NCI-H1694 (cell line): Measurements from ENCODE around the gene POTEF.
"Not testable (repeated sequence)": the region's sequence is repeated elsewhere in the genome, so short reads cannot be mapped to it uniquely, and the experiment has no call there.

Experiments
- DNase-seq: peaks from one replicate; lab custom pipeline; 2025; lab: John Stamatoyannopoulos, UW

The POTEF gene

DNA sequence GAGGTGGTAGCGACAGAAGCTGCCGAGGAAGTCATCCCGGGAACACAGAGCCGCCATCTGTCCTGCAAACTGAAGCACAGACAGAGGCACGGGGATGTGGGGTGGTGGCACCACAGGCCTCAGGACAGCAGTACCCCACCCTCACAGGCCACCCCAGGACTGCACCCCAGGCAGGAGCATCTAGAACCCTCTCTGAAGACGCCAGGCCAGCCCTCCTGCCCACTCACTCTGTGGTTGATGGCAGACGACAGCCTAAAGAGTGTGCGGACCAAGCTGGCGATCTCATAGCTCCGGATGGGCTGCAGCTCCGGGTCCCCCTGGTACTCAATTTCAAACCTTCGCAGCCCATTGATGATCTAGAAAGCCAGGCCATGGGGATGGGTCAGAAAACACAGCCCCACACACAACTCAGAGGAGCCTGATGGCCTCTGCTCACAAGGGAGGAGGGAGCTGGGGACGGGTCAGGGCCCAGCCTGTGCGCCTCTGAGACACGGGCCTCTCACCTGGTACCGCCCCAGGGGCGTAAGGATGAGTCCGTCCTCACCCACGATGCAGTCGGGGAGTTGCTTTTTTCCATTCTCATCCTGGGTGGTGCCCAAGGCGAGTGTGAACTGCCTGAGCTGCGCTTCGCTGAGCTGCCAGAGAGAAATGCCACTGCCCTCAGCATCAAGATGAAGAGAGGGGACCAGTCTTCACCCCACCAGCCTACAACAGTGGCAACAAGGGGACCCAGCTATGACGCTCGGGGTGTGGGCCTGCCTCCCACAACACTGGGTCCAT is 24.0 kb upstream of the POTEF start:
- no peak for DNase-seq

DNA sequence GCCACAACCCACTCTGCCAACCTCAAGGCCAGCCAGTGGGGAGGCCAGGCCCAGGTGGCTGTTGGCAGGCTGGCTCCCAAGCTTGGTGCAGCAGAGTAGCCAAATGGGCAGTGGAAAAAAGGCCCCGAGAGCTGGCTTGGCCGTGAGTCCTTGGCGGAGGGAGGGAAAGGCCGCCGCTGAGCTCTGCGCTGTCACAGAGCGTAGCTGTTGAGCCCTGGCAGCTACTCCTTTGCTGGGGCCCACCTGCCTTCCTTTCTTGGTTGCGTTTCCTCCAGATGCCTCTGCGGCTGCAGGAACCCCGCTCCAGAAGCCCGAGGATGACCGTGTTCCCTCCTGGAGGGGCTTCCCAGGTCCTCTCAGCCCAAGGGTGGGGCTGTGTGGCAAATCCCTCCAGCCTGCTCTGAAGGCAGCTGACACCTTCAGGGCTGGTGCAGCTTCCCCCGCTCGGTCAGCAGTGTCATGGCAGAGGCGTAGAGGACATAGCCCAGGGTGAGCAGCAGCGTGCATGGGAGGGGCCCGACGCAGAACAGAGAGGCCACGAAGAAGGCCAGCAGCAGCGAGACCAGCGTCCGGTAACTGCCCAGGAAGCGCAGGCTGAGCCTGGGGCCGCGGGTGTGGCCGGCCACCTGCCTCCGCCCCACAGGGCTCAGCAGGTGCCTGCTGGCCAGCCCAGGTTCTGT is 23.3 kb upstream of the POTEF start:
- DNase-seq, result not testable (repeated sequence)

GRCh38 chr2:130151145-130151512 is 22.1 kb upstream of the POTEF start:
- not testable (repeated sequence) for DNase-seq

- DNase-seq, result no peak
These were observed 21.4 kb upstream of the POTEF start for GRCh38 chr2:130150181-130151144.

- DNase-seq, result not testable (repeated sequence)
These were observed 19.5 kb upstream of the POTEF start for GRCh38 chr2:130148515-130148914.

DNA sequence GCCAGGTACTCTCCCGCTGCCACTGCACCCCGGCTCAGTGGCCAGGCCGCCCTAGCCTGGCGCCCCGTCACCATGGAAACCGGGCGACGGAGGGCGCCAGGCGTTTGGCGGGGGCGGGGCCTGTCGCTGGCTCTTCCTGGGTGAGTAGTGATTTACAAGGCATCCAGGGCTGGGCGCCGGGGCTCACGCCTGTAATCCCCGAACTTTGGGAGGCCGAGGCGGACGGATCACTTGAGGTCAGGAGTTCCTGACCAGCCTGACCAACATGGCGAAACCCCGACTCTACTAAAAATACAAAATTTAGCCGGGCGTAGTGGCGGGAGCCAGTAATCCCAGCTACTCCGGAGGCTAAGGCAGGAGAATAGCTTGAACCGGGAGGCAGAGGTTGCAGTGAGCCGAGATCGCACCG is 16.0 kb upstream of the POTEF start, which contains the start of gene CCDC74B:
Gene CCDC74B (minus strand): TSS at position 107 of the 409 bp plus-strand sequence. CDS start 116 bp downstream, outside the sequence.
- peak; percentile 47 for DNase-seq

- not testable (repeated sequence) for DNase-seq
These were observed 14.4 kb upstream of the POTEF start for GRCh38 chr2:130143266-130144039.

DNA sequence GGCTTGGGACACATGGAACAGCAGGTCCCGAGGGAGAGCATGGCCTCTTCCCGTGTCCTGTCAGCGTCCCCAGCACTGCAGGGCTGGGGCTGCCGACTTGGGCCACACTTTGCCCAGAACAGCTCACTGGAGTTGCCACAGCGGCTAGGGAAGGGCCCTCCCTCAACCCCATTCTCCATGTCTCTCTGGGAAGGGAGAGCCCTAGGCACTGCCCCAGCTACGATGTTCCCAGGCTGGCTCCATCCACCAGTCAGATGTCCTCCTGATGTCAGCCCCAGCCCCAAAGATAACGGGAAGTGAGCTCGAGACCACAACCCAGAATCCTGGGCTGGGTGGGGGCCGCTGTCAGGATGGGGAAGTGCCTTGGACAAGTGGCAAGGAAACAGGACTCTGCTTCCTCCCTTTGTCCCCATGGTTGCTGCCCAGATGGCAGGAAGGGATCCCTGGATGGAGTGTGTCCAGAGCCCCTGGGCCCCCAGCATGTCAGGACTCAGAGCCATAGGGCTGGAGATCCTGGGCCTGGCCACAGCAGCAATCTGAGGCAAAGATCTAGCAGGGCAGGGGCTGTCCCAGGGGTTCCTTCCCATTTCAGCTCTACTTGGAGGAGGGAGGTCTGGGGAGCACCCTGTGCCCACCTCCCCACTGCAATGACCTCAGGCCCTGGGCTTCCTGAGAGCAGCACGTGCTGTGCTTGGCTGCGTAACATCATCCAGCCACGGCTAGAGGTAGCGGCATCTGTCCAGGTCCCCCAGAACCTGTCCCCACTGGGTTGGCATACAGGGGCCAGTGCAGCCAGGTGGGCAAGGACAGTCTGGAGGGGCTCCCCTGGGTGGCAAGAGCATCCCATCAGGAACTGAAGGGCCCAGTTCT is 13.6 kb upstream of the POTEF start:
- DNase-seq, result not testable (repeated sequence)

DNA sequence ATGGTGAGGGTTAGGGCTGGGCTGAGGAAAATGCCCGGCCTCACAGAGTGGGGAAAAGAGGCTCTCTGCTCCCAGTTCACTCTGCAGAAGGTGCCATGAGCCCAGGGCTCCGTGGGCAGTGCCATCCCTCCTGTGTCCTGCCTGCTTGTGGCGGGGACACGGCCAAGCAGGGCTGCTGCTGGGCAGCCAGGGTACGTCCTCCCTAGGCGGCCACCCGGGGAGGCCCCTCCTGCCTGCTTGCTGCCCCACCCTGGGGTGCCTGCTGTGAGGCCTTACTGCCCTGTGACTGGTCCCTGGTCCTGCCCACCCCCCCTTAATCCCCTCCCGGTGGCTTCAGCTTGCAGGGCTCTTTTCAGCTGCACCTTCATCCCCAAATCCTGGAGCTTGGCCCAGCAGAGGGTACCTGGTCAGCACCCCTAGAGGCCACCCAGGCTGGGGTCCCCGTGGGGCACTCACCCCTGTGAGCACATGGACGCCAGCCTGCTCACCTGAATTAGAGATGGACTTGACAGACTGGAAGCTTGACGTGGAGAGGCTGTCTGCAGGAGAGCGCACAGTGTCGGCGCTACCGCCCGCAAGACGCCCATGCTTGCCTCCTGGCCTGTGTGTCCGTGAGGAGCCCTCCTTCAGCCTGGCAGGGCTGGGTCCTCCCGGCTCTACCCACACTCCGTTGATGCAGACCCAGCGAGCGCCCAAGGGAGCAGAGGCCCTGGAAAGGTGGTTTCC is 12.8 kb upstream of the POTEF start:
- not testable (repeated sequence) for DNase-seq

DNA sequence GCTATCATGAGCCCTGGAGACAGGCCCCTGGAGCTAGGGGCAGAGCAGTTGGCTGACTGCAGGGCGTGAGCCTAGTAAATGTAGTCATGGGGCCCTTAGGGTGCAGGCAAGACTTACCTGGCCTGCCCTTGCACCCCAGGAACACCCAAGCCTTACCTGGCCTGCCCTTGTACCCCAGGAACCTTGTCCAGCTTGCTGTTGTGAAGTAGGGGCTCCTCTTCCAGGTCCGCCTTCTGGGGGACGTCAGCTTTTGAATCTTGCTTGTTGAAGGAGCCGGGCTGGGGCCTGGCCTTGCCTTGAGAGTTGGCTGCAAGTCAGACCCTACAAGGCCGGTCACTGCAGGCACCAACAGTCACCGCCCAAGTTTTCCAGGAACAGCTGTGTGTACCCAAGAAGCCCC is 12.0 kb upstream of the POTEF start:
- DNase-seq, result not testable (repeated sequence)

- DNase-seq, result not testable (repeated sequence)
These were observed 11.5 kb upstream of the POTEF start for GRCh38 chr2:130140516-130140915.

GRCh38 chr2:130139331-130140280 is 10.6 kb upstream of the POTEF start:
- not testable (repeated sequence) for DNase-seq

DNA sequence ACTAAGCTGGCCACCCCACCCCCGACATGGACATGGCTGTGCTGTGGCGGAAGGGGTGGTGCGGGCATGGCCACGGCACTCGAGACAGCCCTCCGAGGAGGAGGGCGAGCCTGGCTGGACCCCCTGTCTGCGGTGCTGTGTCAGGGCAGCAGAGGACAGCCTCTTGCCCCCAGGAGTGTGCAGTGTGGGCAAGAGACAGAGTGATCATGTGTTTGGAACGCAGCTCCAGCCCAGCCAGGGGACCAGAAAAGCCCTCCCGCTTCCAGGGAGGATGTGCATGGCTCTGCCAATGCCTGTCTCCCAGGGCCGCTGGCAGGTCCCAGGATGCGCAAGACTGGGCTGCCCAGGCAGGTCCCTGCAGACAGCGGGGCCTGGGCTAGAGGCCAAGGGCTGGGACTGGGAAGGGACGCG is 9.8 kb upstream of the POTEF start:
- peak; percentile 5 for DNase-seq

DNA sequence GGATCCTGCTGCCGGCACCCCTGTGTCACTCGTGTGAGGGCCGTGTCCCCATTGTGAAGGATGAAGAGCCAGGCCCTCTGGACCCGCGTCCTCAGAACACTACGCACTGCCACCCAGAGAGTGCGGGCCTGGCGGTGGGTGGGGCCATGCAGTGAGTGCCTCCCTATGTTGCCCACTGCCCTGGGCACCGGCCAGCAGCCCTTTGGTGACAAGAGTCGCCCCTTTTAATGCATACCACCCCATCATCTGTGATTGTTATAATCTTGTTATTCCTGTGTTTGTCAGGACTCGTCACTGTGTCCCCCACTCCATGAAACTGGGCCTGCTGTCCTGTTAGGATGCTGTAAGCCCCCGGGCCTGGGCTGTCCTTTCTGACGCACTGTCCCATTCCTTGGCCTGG is 9.3 kb upstream of the POTEF start:
- not testable (repeated sequence) for DNase-seq

DNA sequence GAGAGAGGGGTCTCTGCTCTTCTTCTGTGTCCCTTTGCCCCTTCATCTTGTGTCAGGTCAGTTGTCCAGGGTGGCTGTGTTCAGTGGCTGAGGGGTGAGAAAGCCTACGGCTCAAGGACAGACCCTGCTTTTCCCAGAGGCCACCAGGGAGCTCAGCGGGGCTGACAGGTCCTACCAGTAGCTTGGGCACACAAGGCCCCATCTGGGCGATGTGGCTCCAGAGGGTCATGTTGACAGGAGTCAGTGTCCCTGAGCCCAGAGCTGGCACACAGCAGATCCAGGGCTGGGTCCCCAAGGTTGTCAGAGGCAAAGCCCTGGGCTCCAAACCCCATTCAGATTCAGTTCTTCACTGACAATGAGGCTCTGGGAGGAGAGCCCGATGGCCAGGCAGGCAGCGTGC is 8.1 kb upstream of the POTEF start:
- not testable (repeated sequence) for DNase-seq

- not testable (repeated sequence) for DNase-seq
These were observed 7.5 kb upstream of the POTEF start for GRCh38 chr2:130136546-130136945.

- DNase-seq, result no peak
These were observed 6.9 kb upstream of the POTEF start for GRCh38 chr2:130135692-130136541.
